Putamen (tissue), 1 donor: Measurements from ENCODE around the gene EBF3.
"Not testable (repeated sequence)": the region's sequence is repeated elsewhere in the genome, so short reads cannot be mapped to it uniquely, and the experiment has no call there.

Experiments
- DNase-seq: peaks from one replicate; pipeline ENCODE4 v3.0.0-alpha.2; 2016; ENCODE audit warnings: low spot score

The EBF3 gene

DNA sequence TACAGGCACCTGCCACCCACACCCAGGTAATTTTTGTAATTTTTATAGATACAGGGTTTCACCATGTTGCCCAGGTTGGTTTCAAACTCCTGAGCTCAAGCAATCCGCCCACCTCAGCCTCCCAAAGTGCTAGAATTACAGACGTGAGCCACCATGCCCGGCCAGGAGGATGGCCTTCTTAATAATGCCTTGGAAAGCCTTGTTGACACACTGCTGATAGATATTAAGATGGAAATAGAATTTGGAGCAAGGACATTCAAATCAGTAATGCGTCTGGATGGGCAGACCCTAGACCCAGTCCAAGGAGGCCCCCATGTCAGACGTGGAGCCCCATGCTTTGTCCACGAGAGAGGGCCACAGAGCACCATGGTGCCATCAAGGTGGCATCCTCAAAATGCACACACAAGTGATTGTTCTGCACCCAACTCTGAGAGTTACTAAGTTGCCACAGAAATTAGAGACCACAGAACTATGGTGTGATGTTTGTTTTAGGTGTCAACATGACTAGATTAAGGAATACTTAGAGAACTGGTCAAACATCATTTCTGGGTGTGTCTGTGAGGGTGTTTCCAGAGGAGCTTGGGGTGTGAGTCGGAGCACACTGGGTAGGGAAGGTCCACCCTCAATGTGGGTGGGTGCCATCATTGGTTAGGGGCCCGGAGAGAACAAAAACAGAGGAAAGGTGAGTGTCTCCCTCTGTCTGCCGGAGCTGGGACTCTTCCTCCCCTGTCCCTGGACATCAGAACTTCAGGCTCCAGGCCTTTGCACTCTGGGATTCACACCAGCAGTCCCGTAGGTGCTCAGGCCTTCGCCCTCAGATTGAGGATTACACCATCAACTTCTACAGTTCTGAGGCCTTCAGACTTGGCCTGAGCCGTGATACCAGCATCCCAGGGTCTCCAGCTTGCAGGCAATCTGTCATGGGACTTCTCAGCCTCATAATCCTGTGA, 34.5 kb downstream of the EBF3 start:
- DNase-seq: no peak

DNA sequence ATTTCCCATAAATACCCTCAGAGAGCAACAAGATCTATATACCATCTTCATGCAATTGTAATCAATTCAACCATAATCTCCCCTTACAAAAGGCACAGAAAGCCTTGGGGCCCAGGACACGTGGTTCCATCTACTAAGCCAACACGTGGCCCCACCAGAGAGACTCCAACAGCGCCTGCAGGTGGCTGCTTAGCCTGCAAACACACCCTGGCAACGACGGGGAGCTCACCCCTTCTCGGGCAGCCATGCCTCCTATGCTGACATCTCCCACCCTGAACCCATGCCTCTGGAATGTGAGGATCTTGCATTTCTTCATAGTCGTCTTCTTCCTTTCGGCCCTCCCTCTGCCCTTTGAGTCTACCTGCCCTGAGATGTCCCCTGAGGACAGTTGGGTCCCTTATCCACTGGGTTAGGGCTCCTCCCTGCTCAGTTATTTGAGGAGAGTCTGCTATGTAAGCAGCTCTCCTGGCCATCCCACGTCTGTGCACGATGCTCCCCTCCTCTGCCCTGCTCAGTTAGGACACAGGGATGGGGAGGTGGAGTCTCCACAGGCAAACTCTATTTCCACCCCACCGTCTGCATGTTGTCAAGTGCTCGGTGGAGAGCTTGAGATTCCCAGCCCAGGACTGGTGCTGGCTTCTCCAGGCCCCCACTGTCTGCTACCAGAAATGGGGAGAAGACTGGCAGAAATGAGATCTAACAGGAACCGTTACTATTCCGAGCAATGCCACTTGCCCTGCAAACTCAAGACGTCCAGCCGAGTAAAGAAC, 36.5 kb downstream of the EBF3 start:
- no peak for DNase-seq

DNA sequence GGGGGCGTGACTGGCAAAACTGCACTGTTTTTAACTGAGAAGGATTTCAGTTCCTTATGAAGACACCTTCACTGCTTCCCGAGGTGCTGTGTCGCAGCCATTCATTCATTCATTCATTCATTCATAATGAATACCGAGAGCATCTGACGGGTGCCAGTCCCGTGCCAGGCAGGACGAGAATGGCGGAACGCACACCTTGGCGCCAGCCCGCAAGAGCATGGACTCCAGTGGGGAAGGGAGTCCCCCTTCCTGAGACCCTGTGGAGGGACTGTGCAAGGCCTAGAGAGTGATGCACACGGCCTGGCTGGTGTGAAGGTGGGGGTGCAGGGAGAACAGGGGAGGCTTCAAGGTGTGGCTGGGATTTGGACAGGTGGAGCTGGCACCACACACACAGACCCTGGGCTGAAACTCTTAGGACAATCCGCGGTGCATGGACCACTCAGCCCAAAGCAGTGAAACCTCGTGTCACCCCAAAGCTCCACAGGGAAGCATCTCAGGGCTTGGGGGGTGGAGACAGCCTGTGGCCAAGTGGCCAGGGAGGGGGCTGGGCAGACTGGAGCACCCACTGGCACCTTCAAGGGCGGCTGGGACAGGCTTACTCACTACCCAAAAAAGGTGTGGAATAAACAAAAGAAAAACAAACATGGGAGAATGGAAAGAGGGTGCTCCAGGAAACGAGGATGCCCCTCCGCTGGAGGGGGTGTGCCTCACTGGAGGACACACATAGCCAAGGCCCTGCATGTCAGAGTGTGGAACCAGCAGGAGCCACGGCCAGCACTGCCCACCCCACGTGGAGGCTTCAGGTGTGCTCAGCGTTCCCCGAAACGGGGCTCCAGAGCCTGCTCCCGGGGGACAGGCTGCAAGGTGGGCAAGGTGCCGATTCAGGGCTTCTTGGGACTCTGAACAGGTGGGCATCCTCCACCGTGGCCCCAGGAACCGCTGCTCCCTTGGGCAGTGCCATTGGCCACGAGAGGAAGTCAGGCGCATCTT, 37.7 kb downstream of the EBF3 start:
- DNase-seq: no peak

DNA sequence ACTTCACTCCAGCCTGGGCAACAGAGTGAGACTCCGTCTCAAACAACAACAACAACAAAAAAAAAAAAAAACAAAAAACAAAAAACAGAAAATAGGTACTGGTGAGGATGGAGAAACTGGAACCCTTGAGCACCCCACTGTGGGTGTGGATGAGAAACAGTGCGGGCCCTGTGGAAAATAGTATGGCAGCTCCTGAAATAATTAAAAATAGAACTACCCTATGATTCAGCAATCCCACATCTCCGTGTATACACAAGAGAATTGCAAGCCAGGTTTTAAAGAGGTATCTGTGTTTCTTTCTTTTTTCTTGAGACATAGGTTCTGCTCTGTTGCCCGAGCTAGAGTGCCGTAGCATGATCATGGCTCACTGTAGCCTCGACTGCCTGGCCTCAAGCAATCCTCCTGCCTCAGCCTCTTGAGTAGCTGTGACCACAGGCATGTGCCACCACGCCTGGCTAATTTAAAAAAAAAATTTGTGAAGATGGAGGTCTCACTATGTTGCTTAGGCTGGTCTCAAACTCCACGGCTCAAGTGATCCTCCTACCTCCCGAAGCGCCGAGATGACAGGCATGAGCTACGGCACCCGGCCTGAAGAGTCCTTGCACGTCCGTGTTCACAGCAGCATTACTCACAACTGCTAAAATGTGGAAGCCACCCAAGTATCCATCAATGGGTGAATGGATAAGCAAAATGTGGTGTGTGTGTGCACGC, 39.5 kb downstream of the EBF3 start:
- no peak for DNase-seq

DNA sequence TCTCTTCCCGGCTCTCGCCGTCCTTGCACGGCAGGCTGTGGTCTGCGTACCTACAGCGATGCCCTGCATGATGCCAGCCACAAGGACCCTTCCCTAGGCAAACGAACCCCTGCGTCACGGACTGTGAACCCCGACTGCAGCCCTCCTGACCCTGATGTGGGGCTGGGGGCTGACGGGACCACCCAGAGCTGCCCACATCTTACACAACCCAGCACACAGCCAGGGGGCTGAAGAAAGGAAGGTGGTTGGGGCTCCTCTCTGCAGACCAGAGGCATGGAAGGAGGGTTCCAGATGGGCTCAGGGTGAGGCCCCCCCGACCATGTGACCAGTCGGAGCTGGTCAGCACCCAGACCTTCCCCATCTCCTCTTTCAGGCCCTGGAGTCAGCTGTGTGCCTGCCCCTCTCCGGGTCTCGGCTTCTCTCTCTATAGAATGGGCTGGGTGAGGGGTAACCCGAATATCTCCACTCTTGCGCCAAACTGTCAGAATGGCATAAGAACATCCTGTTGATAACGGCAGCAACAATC, 41.4 kb downstream of the EBF3 start:
- no peak for DNase-seq

DNA sequence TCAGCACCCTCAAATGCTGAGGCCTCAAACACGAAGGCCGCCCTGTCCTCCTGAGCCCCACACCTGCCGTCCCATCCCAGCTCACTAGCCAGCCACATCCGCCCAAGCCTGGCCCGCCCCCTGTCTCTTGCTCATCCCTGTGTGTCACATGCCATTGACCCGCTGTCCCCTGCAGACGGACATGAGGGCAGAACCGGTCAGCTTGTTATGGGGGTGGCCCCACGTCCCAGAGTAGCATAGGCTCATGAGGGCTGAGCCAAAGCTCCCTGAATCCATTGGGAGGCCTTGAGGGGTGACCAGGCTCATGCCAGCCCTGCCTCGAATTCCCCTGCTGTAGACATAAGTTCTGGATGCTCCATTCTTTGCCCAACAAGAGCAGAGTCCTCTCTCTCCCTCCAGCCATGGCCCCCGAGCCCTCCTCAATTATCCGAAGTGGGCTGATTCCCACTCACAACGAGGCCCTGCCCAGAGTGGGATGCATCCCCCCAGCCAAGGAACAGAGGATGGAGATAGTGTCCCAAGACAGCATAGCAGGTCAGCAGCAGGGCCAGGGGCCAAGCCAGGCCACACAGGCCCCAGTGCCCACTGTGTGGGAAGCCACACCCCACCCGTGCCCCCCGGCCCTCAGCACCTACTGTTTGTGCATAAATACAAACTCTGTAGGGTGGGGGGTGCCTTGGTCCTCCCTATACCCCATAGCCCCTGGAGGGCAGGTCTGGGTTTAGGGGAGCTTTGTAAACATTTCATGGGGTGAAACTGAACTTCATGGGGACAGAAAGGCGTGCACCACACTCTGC, 42.1 kb downstream of the EBF3 start:
- DNase-seq: no peak

DNA sequence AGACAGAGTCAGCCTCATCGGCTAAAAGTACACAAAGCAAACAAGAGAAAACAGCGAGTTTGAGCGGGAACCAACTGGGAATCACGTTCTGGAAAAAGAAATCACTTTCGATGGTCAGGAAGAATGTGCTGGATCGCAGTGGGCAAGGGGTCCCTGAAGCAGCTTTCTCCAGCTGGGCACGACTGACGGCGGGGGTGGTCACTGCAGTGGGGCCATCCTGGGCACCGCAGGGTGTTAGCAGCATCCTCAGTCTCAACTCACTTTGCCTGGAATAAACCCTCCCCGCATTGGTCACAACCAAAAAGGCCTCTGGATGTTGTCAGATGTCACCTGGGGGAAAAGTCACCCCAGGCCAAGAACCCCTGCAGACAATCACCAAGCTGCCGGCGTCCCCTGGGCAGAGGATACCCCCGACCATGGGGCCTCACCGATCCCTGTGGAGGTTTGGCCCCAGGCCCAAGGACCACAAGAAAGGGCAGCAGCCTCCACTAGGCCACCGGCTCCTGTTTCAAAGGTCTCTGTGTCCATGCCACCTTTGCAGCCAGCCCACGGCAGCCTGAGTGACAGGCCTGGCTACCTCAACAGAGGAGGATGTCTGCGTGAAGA, 42.9 kb downstream of the EBF3 start:
- DNase-seq: no peak

DNA sequence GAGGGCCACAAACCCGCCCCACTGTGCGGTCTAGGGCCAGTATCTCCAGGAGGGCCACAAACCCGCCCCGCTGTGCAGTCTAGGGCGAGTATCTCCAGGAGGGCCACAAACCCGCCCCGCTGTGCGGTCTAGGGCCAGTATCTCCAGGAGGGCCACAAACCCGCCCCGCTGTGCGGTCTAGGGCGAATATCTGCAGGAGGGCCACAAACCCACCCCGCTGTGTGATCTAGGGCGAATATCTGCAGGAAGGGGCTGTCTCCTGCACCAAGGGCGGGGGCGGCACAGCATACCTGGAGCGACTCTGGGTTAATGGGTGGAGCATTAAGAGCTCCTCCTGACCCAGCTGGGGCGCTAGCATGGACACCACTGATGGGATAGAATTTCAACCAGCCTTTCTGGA, 43.9 kb downstream of the EBF3 start:
- not testable (repeated sequence) for DNase-seq

DNA sequence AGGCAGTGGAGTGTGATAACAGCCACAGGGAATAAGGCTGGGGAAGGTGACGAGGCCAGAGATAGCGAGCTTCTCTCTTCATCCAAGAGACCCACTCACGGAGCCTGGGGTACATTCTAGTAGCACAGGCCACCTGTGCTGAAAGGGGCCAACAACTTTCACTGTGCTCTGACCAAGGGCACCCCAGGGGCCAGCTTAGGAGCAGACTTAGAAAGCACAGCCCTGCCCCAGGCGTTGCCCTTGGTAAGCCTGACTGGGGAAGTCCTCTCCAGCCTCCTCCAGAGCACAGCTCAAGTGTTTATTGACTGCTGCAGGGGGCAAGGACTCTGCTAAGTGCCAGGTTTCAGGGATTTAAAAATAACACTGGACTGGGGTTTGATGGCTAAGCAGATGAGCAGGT, 44.7 kb downstream of the EBF3 start:
- DNase-seq: no peak

DNA sequence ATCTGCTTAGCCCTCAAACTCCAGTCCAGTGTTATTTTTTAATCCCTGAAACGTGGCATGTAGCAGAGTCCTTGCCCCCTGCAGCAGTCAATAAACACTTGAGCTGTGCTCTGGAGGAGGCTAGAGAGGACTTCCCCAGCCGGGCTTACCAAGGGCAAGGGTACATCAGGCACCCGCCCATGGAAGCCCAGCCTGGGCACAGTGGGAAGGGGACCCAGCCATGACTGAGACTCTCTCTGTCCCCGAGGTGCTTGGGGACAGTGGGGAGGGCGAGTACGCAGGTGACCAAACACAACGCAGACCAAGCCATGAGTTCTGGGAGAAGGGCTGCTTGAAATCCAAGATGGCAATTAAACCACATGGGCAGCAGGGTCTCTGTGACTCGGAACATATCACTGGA, 45.2 kb downstream of the EBF3 start:
- no peak for DNase-seq

DNA sequence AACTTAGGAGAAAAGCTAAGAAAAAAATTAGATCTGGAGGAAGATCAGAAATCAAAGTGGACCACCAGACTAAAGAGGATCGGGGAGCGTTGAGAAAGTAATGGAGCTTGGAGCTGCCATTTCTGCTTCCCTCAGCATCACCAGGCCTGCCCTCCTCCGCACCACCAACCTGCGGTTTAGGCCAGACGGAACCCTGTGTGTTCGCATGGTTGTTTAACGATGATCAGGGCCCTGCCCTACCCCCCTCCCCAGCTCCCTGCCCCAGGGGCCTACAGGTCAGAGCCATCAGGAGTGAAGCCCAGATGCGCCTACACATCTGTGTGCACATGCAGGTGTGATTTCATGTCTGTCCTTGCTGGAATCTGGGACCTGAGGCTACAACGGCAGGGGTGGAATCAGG, 45.7 kb downstream of the EBF3 start:
- no peak for DNase-seq

DNA sequence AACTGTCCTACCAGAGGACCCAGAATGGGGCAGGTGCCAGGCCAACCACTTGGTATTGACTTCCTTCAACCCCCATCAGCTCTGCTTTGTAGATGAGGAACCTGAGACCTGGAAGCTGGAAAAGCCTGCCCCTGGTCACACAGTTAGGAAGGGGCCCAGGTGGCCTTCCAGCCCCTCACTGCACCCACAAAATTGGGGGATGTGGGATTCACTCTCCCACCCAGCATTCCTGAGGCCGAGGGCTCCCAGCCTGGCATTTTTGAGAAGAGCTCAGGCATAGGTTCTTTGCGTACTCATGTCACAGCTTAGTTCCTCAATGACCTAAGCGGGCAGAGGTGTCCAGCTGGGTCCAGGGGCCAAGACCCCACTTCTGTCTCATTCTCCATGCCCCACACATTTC, 46.1 kb downstream of the EBF3 start:
- no peak for DNase-seq

DNA sequence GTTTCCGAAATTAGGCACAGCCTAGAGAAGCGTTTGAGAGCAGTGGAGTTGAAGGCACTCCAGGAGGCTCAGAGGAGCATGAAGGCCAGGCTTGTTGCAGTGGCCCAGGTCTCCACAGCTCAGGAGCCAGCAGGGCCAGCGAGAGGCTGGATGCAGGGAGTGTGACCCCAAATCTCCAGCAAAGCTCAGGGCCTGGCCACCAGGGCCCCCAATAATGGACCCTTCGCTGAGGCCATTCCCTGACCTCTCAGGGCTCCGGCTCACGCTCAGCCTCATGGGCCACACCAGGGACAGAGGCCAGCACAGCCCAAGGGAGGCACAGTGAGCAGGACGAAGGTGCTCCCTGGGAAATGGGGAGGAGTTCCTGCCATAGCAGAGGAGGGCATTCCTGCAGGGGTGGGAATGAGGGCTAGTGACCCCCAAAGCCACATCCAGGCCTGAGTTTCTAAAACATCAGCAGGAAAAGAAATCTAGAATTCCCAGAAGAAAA, 47.5 kb downstream of the EBF3 start:
- no peak for DNase-seq

DNA sequence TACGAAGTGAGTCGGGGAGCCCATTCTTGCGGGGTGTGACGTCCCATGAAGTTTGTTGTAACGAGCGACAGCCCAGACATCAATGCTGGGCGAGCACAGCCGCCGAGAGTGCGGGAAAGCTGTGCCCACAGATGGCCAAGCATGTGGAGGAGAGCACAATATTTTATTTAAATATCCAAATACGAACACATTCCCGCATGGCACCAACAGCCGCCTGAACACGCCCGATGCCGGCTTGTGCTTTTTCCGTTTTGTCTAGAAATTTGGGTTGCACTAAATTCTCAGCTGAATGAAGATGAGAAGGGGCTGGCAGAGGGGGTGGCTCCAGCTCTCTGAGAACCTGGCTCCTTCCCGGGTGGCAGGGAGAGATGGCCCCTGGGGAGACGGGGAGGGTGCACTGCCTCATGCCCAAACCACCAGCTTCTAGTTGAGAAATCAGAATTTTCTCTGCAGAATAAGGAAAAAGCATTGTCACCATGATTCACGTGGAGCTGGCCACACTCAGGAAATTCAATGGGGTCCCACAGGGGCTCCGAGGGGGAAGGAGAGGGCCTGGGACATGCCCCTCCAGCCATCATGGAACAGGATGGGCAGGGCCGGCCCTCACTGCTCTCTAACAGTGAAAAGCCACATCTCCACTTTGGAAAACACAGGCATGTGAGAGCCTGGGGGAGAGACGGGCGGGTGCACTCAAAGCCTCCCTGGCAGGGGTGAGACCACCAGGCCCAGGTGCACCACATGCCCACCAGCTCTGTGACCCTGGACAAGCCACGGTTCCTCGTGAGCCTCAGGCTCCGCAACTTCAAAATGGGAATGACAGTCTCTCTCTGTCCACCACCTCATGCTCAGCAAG, 48.3 kb downstream of the EBF3 start:
- DNase-seq: no peak

DNA sequence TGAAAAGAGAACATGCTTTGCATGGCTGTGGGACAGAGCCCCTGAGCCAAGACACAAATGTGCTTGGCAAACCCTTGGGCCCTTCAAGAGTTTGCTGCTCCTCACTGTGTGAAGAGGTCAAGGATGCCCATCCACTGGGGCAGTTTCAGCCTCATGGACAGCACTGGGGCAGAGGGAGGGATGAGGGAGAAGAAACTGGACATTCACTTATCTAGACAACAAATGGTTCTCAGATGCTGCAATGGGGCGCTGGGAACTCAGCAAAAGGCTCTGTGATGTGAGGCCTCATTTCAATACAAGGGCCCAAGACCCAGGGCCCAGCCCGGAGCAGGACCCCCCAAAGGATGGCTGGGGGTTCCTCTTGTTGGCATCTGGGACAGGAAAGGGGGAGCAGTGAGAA, 49.1 kb downstream of the EBF3 start:
- no peak for DNase-seq

DNA sequence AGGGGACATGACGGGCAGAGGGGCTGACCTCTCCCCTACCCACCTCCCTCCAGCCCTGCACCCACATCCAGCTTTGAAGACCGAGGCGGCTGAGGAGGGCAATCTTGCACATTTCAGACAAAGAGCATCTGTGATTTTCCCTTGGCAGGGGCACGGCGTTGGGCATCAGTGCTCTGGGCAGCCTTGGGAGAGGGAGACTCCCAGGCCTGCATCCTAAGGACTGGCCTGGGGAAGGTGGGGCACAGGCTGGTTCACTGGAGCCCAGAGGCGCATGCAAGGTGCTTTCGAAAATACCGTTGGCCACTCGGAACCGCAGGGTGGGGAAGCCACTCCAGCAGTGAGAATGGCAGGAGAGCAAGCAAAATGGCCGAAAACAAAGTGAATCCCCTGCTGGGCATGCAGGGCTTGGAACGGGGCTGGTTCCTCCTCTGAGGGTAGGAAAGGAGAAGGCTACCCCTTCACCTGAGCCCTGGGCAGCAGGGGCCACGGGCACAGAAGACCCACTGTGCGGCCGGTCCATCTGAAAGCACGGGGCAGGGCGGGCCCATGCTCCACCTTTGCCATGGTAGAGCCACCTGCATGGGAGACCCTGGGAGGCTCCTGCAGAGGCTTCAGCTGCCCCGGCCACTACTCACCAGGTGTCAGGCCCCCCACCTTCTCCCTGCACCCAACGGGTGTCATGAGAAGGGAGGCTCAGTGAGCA, 49.8 kb downstream of the EBF3 start:
- DNase-seq: no peak

DNA sequence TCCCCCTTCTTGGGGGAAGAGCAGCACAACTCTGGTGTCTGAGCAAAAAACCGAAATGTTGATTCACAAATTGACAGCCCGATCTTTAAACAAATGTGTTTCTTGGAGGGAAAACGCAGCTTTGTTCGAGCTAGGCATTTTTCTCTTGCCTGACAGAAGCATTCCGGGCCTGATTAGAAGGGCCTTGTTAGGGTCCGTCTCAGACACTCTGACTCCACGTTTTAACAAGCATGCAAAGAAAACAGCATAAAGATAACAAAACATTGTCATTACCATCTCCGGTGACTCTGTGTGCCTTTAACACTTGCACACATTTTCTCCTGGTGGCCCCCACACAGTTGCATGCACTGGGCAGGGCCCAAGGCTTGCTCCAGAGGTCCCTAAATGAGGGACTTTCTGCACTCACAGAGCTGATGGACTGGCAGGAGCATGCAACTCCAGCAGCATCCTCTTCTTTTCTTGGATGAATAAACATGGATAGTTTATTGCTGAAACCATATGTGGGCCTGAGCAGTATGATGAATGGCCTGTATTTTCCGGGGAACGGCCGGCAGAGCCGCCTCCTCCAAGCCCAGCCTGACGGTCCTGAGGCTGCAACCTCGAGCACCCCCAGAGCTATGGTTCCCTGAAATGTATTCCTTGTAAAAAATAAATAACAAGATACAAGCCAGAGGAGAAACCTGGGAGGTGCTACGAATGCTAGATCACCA, 50.9 kb downstream of the EBF3 start:
- no peak for DNase-seq
